GM12878 (cell line): Measurements from ENCODE around the gene DMXL1. TPM values are rescaled to one million over a fixed set of nuclear protein-coding genes. Genes with fewer than 3 reads are reported as not detected.

Experiments used
- ATAC-seq: fragments of 200-7000 bp; cut with Tn5 transposase; 3 replicates; pipeline ENCODE4 v1.9.1; 2020; ENCODE audit warnings: mild to moderate bottlenecking, moderate library complexity
- BruUV-seq: library from RNA; stranded (reverse); fragments of 400-500 nt; replicated peaks from 2 replicates; lab custom pipeline; 2021; lab: Mats Ljungman, UMichigan
- CTCF ChIA-PET: fragments of 300-600 bp; sonication (Branson Sonifier 250); formaldehyde crosslinking; extraction: SDS; loops from one replicate; lab custom pipeline; 2021; ENCODE audit warnings: inconsistent platforms; lab: Yijun Ruan, JAX
- POLR2A ChIA-PET: fragments of 350-600 bp; formaldehyde crosslinking; extraction: SDS; loops from one replicate; lab custom pipeline; 2021; ENCODE audit warnings: inconsistent platforms; lab: Charles Lee
- RAD21 ChIA-PET: fragments of 300-600 bp; sonication (Branson Sonifier 250); formaldehyde crosslinking; loops from one replicate; lab custom pipeline; 2023; ENCODE audit warnings: antibody characterized with exemption; ENCODE audit not compliant: unreplicated experiment; lab: Charles Lee
- SMC1A ChIA-PET: fragments of 300-600 bp; sonication (Branson Sonifier 250); formaldehyde crosslinking; loops from one replicate; lab custom pipeline; 2023; ENCODE audit not compliant: unreplicated experiment, uncharacterized antibody; lab: Charles Lee
- DNase-seq: peaks from one replicate; pipeline ENCODE4 v3.0.0-alpha.2; 2011; ENCODE audit warnings: low read depth, low spot score
- FAIRE-seq: peaks from 3 replicates; lab custom pipeline; 2011; peaks lifted over from hg19 to GRCh38; lab: Jason Lieb, UNC
- H2AFZ ChIP-seq: 2 replicates; pipeline ENCODE4 v1.6.0; 2011; ENCODE audit warnings: low read depth, low read length, control low read depth; ENCODE audit not compliant: control insufficient read depth
- H3K27ac ChIP-seq: 2 replicates; pipeline ENCODE4 v1.5.1; 2011; ENCODE audit warnings: control low read depth; ENCODE audit not compliant: control insufficient read depth, insufficient read depth
- H3K27me3 ChIP-seq, 2 experiments: replicated peaks in 1 of 2; 2 replicates each; pipeline versions ENCODE4 v1.6.0 to v1.6.1; 2011; ENCODE audit warnings: low read length in 1 of 2; ENCODE audit not compliant: control insufficient read depth in 2 of 2, insufficient read depth in 2 of 2
- H3K36me3 ChIP-seq, 2 experiments: 2 replicates each; pipeline ENCODE4 v1.5.1; 2011; ENCODE audit warnings: low read length in 1 of 2; ENCODE audit not compliant: control insufficient read depth in 2 of 2, insufficient read depth in 2 of 2
- H3K4me1 ChIP-seq: 2 replicates; pipeline ENCODE4 v1.6.1; 2011; ENCODE audit warnings: mild to moderate bottlenecking, low read length, moderate library complexity, mixed read lengths; ENCODE audit not compliant: control insufficient read depth, insufficient read depth
- H3K4me2 ChIP-seq: 2 replicates; pipeline ENCODE4 v1.6.0; 2011; ENCODE audit warnings: control low read depth; ENCODE audit not compliant: control insufficient read depth, insufficient read depth
- H3K4me3 ChIP-seq: fragments of 200-600 bp; sonication (generic); 2 replicates; pipeline ENCODE4 v1.5.1; 2016
- H3K79me2 ChIP-seq: 2 replicates; pipeline ENCODE4 v1.6.0; 2011; ENCODE audit warnings: low read length; ENCODE audit not compliant: control insufficient read depth, insufficient read depth
- H3K9ac ChIP-seq: 2 replicates; pipeline ENCODE4 v1.8.0; 2011; ENCODE audit warnings: low read length, control low read depth, mixed read lengths; ENCODE audit not compliant: control insufficient read depth, insufficient read depth
- H3K9me3 ChIP-seq: replicated peaks from 3 replicates; pipeline ENCODE4 v1.5.1; 2011; ENCODE audit warnings: mild to moderate bottlenecking, low read length; ENCODE audit not compliant: control insufficient read depth, insufficient read depth
- H4K20me1 ChIP-seq: 2 replicates; pipeline ENCODE4 v1.6.0; 2011; ENCODE audit not compliant: control insufficient read depth, insufficient read depth
- ATF7 ChIP-seq: fragments of 450-650 bp; IDR thresholded peaks from 2 replicates; pipeline ENCODE4 v1.6.1; 2016; ENCODE audit warnings: low read depth, mild to moderate bottlenecking
- BACH1 ChIP-seq: fragments of 450-650 bp; IDR thresholded peaks from 2 replicates; pipeline ENCODE4 v1.6.1; 2017; ENCODE audit warnings: mild to moderate bottlenecking, borderline replicate concordance
- E2F4 ChIP-seq: IDR thresholded peaks from 2 replicates; pipeline ENCODE4 v1.6.1; 2012; ENCODE audit warnings: low read depth, low read length, improper control_type of control experiment
- ELK1 ChIP-seq: IDR thresholded peaks from 2 replicates; pipeline ENCODE4 v1.6.1; 2012; ENCODE audit warnings: low read depth, low read length, improper control_type of control experiment
- FOXK2 ChIP-seq: fragments of 450-650 bp; IDR thresholded peaks from 2 replicates; pipeline ENCODE4 v1.6.1; 2017; ENCODE audit warnings: mild to moderate bottlenecking, moderate library complexity
- HDGF ChIP-seq: fragments of 450-650 bp; IDR thresholded peaks from 2 replicates; pipeline ENCODE4 v1.6.1; 2016; ENCODE audit warnings: antibody characterized with exemption
- IRF5 ChIP-seq: fragments of 450-650 bp; IDR thresholded peaks from 2 replicates; pipeline ENCODE4 v1.6.1; 2017; ENCODE audit warnings: borderline replicate concordance
- RBBP5 ChIP-seq: fragments of 200-600 bp; sonication (generic); conservative IDR thresholded peaks from 2 replicates; pipeline ENCODE4 v1.6.1; 2016
- RCOR1 ChIP-seq: conservative IDR thresholded peaks from 2 replicates; pipeline ENCODE4 v1.6.1; 2012; ENCODE audit warnings: low read depth, low read length, improper control_type of control experiment
- SMARCA5 ChIP-seq: fragments of 450-650 bp; IDR thresholded peaks from 2 replicates; pipeline ENCODE4 v1.6.1; 2017; ENCODE audit warnings: mild to moderate bottlenecking
- SREBF2 ChIP-seq: IDR thresholded peaks from 2 replicates; pipeline ENCODE4 v1.6.1; 2012; ENCODE audit warnings: mild to moderate bottlenecking, low read length
- SUPT20H ChIP-seq: IDR thresholded peaks from 2 replicates; pipeline ENCODE4 v1.6.1; 2011; ENCODE audit warnings: low read depth, mild to moderate bottlenecking, low read length, moderate library complexity, borderline replicate concordance; ENCODE audit not compliant: control insufficient read depth
- SUZ12 ChIP-seq: fragments of 200-600 bp; sonication (generic); IDR thresholded peaks from one replicate; pipeline ENCODE4 v1.6.1; 2018; ENCODE audit warnings: antibody characterized with exemption, mild to moderate bottlenecking; ENCODE audit not compliant: unreplicated experiment
- TAF1 ChIP-seq: IDR thresholded peaks from 2 replicates; pipeline ENCODE4 v1.6.1; 2011; ENCODE audit warnings: mild to moderate bottlenecking, low read depth, low read length, borderline replicate concordance
- in situ Hi-C: fragments of 300-500 bp; cut with MboI; formaldehyde crosslinking; loops from 9 replicates; pipeline ENCODE4 v1.14.3; 2018; ENCODE audit warnings: mixed read lengths
- intact Hi-C: fragments of 100-400 bp; cut with micrococcal nuclease; formaldehyde crosslinking; loops from one replicate; pipeline ENCODE4 v1.14.2; 2022; ENCODE audit not compliant: unreplicated experiment
- polyA plus RNA-seq, 11 experiments: library from polyadenylated mRNA; depleted of rRNA in 4 of 11; unstranded in 6 of 11; stranded (reverse) in 5 of 11; fragments of >200 nt; fragmentation: Nextera tagmentation in 4 of 11; fragmentation: Illumina TruSeq in 1 of 11; extraction: Ambion mirVana in 4 of 11; extraction: Trizol in 1 of 11; gene quantifications; 1 replicate in 1 of 11; 2 replicates in 10 of 11; pipeline versions ENCODE4 v1.2.1 to v1.2.3, GENCODE V29; 2011 to 2016; ENCODE audit warnings: inconsistent platforms in 2 of 11, missing spikeins in 2 of 11, low read depth in 1 of 11
- total RNA-seq, 4 experiments: library from RNA; depleted of rRNA in 3 of 4; stranded (reverse); fragments of >200 nt in 3 of 4; fragmentation: Illumina TruSeq in 1 of 4; extraction: Trizol in 1 of 4; gene quantifications; 2 replicates each; pipeline versions ENCODE4 v1.2.1 to v1.2.3, GENCODE V29; 2013 to 2021

Gene DMXL1
- total and polyA plus RNA-seq, 10 of the 15 experiments (the other 5 are each of a cell fraction or from before 2014, with no cell fraction given) = 9.1 to 67.7 (median 34.1) TPM

GRCh38 chr5:119171686-119172085 lies 100.8 kb downstream of the DMXL1 start:
- intact Hi-C loops (no loop called here), in situ Hi-C loops (no loop called here)
- RAD21 ChIA-PET = interaction anchor here (0.6 to 1.2 kb wide), 3 partner anchors 48 to 155 kb away, joined by 3 to 4 read pairs (median 3); no protein-coding TSS in a partner anchor
- BruUV-seq = no TSS peak
- SMC1A ChIA-PET = no interaction called here
- no peak for FAIRE-seq
- Histone ChIP-seq H3K27me3 (no peaks in the 10 kb centered on the region), H3K27ac (no peak overlapping the region), H3K4me2 (no peak overlapping the region), H4K20me1 (no peaks in the 10 kb centered on the region), H3K4me1 (no peaks in the 10 kb centered on the region; the same call in 1 of the 2 replicates), H2AFZ (no peak overlapping the region), H3K4me3 (no peak overlapping the region), H3K79me2 (no peaks in the 10 kb centered on the region), H3K36me3 (peaks cover 0 to 4% of the 10 kb centered on the region in 2 experiments; a peak in 1 of 4 replicates), H3K9ac (no peak overlapping the region), H3K9me3 (no peaks in the 10 kb centered on the region)
- POLR2A ChIA-PET = no interaction called here
- CTCF ChIA-PET = interaction anchor here (1.0 kb wide), 2 partner anchors 28 to 241 kb away, joined by 3 read pairs; no protein-coding TSS in a partner anchor
- TF ChIP-seq BACH1 (no peak), TAF1 (no peak), SMARCA5 (no peak), HDGF (no peak), ELK1 (no peak), FOXK2 (no peak), E2F4 (no peak), ATF7 (no peak), RBBP5 (no peak), RCOR1 (no peak), SUPT20H (no peak), SUZ12 (no peak), IRF5 (no peak), SREBF2 (no peak)
- ATAC-seq = no peak
- no peak for DNase-seq
